ENCODE measurements around the gene TIMP2.

GRCh38 chr17:78898075-78898836, 26.9 kb downstream of the TIMP2 start:
- no peak for TF ChIP-seq CTCF (IDR thresholded peaks at IDR 0.05)
- TF ChIP-seq POLR2AphosphoS5 (IDR thresholded peaks at IDR 0.05), result no peak
- TF ChIP-seq POLR2A (IDR thresholded peaks at IDR 0.05), result no peak
